Gastrocnemius medialis (tissue), 4 donors: ENCODE measurements around the gene AMBN. TPM values are rescaled to one million over a fixed set of nuclear protein-coding genes. Genes with fewer than 3 reads are reported as not detected.

Source experiments
- ATAC-seq, 2 donors: fragments of 150-250 bp; one replicate each; pipeline ENCODE4 v1.9.1; 2016
- DNase-seq, 2 donors: peaks; one replicate each; pipeline ENCODE4 v3.0.0-alpha.2; 2019
- H3K27ac ChIP-seq, 4 donors: fragments of 200-600 bp; sonication (generic); 1 replicate in 1 of 4; 2 replicates in 3 of 4; pipeline ENCODE4 v1.5.1; 2016 to 2018; ENCODE audit warnings: mild to moderate bottlenecking in 2 of 4, moderate library complexity in 1 of 4
- H3K27me3 ChIP-seq, 3 donors: fragments of 200-600 bp; sonication (generic) in 2 of 3; 1 replicate in 1 of 3; 2 replicates in 2 of 3; pipeline versions ENCODE4 v1.5.1 to v1.6.0; 2016 to 2019; ENCODE audit warnings: mild to moderate bottlenecking in 1 of 3, moderate library complexity in 1 of 3
- H3K36me3 ChIP-seq, 2 donors: fragments of 200-600 bp; sonication (generic) in 1 of 2; one replicate each; pipeline ENCODE4 v1.5.1; 2017 to 2018
- H3K4me1 ChIP-seq, 2 donors: fragments of 200-600 bp; sonication (generic) in 1 of 2; one replicate each; pipeline ENCODE4 v1.5.1; 2016 to 2017; ENCODE audit warnings: mild to moderate bottlenecking in 2 of 2
- H3K4me3 ChIP-seq, 4 donors: fragments of 200-600 bp; sonication (generic) in 3 of 4; 1 replicate in 1 of 4; 2 replicates in 3 of 4; pipeline ENCODE4 v1.5.1; 2016 to 2019; ENCODE audit warnings: mild to moderate bottlenecking in 2 of 4
- H3K9me3 ChIP-seq, 3 donors: fragments of 200-600 bp; sonication (generic) in 2 of 3; 1 replicate in 1 of 3; 2 replicates in 2 of 3; pipeline ENCODE4 v1.5.1; 2016 to 2019
- POLR2A ChIP-seq, 2 donors: fragments of 450-650 bp; IDR thresholded peaks; one replicate each; pipeline ENCODE4 v1.6.1; 2017; ENCODE audit warnings: antibody characterized with exemption in 2 of 2, mild to moderate bottlenecking in 2 of 2, moderate library complexity in 2 of 2
- in situ Hi-C, 4 donors: fragments of 200-750 bp; cut with MboI; loops; one replicate each; pipeline versions ENCODE4 v1.15.0 to v1.8.0; 2017; ENCODE audit warnings: low sequenced_read_pairs in 4 of 4
- intact Hi-C: fragments of 100-400 bp; cut with DNase I; formaldehyde crosslinking; loops from one replicate; pipeline ENCODE4 v1.15.1; 2023; ENCODE audit warnings: low total_unique reads
- total RNA-seq, 4 donors: library from RNA; depleted of rRNA; stranded (reverse); fragments of >200 nt; gene quantifications; one replicate each; pipeline versions ENCODE4 v1.1.0 to v1.2.3, GENCODE V29; 2016
- TF ChIP-seq, protein P1 (sequence below), 5 experiments: fragments of 450-650 bp in 3 of 5; fragments of 200-600 bp in 2 of 5; sonication (generic) in 2 of 5; IDR thresholded peaks in 4 of 5; conservative IDR thresholded peaks in 1 of 5; 1 replicate in 4 of 5; 2 replicates in 1 of 5; pipeline ENCODE4 v1.5.1; 2016 to 2019; ENCODE audit warnings: antibody characterized with exemption in 5 of 5, mild to moderate bottlenecking in 3 of 5, moderate library complexity in 3 of 5

Gene AMBN
- total RNA-seq, 4 donors from 2014 or later, result not detected

DNA sequence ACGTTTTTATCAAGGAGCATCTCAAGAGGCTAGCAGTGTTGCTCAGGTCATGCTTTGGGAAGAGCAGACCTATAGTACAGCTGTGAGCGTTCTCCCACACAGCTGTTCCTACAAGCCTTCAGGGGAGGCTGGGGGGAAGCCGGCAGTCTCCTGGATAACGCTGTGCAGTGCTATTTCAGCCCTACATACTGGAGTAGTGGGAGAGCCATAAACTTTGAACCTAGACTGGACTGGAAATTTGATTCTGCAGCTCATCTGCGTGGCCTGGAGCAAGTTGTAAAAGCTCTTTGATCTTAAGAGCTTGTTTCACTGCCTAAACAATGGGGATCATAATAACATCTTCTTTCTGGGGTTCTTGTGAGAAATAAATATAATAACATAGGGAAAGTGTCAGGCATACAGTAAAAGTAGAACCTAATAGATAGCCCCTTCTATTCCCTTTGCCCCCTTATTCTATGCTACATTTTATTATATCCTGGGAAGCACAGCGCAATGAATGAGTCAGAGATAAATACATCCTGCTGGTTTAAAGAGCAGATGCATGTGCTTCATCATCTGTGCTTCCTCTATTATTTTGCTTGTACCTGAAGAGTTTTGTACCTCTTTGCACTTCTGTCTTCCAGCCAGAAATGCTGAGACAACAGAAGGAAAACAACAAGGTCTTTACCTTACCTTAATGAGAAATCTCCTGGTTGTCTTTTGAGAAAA lies 14.7 kb upstream of the AMBN start:
- H3K4me1 ChIP-seq, result no peaks in the 10 kb centered on the region
- no peak overlapping the region for H3K27ac ChIP-seq
- H3K36me3 ChIP-seq, result no peaks in the 10 kb centered on the region
- H3K4me3 ChIP-seq, result no peak overlapping the region
- H3K9me3 ChIP-seq, result no peaks in the 10 kb centered on the region
- no peak for DNase-seq
- H3K27me3 ChIP-seq, result no peaks in the 10 kb centered on the region
- ATAC-seq, result no peak
- in situ Hi-C loops, result no loop called here
- intact Hi-C loops, result no loop called here
- TF ChIP-seq, protein P1, sequence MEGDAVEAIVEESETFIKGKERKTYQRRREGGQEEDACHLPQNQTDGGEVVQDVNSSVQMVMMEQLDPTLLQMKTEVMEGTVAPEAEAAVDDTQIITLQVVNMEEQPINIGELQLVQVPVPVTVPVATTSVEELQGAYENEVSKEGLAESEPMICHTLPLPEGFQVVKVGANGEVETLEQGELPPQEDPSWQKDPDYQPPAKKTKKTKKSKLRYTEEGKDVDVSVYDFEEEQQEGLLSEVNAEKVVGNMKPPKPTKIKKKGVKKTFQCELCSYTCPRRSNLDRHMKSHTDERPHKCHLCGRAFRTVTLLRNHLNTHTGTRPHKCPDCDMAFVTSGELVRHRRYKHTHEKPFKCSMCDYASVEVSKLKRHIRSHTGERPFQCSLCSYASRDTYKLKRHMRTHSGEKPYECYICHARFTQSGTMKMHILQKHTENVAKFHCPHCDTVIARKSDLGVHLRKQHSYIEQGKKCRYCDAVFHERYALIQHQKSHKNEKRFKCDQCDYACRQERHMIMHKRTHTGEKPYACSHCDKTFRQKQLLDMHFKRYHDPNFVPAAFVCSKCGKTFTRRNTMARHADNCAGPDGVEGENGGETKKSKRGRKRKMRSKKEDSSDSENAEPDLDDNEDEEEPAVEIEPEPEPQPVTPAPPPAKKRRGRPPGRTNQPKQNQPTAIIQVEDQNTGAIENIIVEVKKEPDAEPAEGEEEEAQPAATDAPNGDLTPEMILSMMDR (IDR thresholded peaks at IDR 0.05 in 4 of 5, conservative IDR thresholded peaks at IDR 0.05 in 1 of 5), result no peak
- TF ChIP-seq POLR2A (IDR thresholded peaks at IDR 0.05), result no peak

DNA sequence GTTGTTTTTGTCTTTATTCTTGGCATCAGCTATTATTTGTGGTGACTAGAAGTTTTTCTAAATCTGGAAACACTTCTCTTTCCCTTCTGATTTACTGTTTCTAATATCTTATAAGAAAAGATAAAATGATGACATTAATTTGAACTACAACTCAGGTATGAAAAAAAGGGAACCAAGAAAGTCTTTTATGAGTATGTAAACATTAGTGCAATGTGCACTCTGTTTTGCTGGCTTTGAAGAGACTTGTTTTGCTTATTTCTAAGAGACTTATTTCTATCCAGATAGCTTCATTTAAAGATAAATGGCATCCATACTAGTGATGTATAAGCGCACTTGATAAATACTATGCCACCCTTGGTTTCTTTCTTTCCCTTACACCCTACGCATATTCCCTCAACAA lies 10.1 kb upstream of the AMBN start:
- H3K36me3 ChIP-seq, result no peaks in the 10 kb centered on the region
- TF ChIP-seq POLR2A (IDR thresholded peaks at IDR 0.05), result no peak
- ATAC-seq (no peak), DNase-seq (no peak)
- H3K4me3 ChIP-seq, result no peak overlapping the region
- H3K27me3 ChIP-seq, result no peaks in the 10 kb centered on the region
- H3K4me1 ChIP-seq, result no peaks in the 10 kb centered on the region
- H3K9me3 ChIP-seq, result no peaks in the 10 kb centered on the region
- intact Hi-C loops (no loop called here), in situ Hi-C loops (no loop called here)
- H3K27ac ChIP-seq, result no peak overlapping the region

DNA sequence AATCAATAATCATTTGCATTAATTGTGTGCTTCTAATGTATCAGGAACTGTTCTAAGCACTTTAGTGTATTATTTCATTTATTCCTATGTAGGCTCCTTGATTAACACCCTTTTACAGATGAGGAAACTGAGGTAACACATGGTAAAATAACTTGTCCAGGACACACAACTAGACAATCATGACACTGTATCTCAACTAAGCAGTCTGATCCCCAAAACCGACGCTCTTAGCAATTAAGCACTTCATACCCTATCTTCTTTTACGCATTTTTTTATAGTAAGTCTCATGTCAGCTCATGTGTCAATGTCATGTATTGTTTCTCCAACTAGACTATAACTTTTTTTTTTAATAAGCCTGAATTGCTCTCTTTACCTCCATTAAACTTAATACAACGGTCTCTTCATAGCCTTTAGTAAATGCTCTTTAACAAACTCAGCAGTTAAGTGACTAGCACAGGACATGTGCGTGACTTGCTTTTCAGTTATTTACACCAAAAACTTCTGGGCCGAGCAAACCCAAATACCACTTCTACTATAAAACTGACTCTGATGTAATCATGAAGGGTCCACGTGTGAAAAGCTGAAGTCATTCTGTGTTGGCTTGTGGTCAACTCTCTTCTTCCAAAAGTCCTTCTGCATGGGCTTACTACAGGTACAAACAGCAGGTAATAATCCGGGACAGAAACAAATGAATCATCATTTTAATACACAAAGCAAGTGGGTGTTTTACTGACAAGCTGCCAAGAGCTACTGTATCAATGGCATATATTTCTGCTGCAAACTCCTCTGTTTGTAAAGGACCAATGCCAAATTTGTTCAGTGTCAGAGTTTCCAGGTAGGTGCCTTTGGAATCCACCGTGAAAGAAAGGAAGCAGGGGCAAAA lies 7.9 kb upstream of the AMBN start:
- in situ Hi-C loops (no loop called here), intact Hi-C loops (no loop called here)
- Histone ChIP-seq H3K27me3 (no peaks in the 10 kb centered on the region), H3K4me1 (no peaks in the 10 kb centered on the region), H3K9me3 (no peaks in the 10 kb centered on the region), H3K36me3 (no peaks in the 10 kb centered on the region), H3K4me3 (no peak overlapping the region), H3K27ac (no peak overlapping the region)
- no peak for ATAC-seq
- DNase-seq, result no peak
- TF ChIP-seq POLR2A (IDR thresholded peaks at IDR 0.05), result no peak
- TF ChIP-seq, protein P1 (IDR thresholded peaks at IDR 0.05 in 4 of 5, conservative IDR thresholded peaks at IDR 0.05 in 1 of 5), result no peak

- H3K36me3 ChIP-seq, result no peaks in the 10 kb centered on the region
- no peak overlapping the region for H3K27ac ChIP-seq
- no peaks in the 10 kb centered on the region for H3K27me3 ChIP-seq
- intact Hi-C loops, result no loop called here
- TF ChIP-seq POLR2A (IDR thresholded peaks at IDR 0.05), result no peak
- TF ChIP-seq, protein P1 (IDR thresholded peaks at IDR 0.05 in 4 of 5, conservative IDR thresholded peaks at IDR 0.05 in 1 of 5), result no peak
- ATAC-seq (no peak), DNase-seq (no peak)
- no peaks in the 10 kb centered on the region for H3K9me3 ChIP-seq
- no peak overlapping the region for H3K4me3 ChIP-seq
- no peaks in the 10 kb centered on the region for H3K4me1 ChIP-seq
- in situ Hi-C loops, result no loop called here
These were observed 5.2 kb upstream of the AMBN start for GRCh38 chr4:70586841-70587240.

DNA sequence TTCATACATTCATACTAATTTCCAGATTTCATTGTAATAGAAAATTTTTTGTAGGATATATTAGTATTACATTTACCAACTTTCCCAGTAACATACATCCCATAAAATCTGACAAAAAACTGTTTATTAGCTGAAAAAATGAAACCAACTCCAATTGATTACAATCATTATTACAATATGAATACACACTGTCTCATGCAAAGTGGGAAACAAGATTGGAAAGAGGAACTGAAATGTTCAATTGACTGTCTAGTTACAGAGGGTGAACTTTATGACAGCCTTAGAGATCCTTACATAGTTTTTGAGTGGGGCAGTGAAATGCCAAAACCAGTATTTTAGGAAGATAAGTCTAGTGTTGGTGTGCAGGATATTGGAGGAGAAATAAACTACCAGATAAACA lies 2.3 kb upstream of the AMBN start:
- intact Hi-C loops (no loop called here), in situ Hi-C loops (no loop called here)
- no peaks in the 10 kb centered on the region for H3K36me3 ChIP-seq
- no peaks in the 10 kb centered on the region for H3K27me3 ChIP-seq
- no peak overlapping the region for H3K27ac ChIP-seq
- H3K4me1 ChIP-seq, result no peaks in the 10 kb centered on the region
- ATAC-seq (no peak), DNase-seq (no peak)
- no peak for TF ChIP-seq POLR2A (IDR thresholded peaks at IDR 0.05)
- TF ChIP-seq, protein P1 (IDR thresholded peaks at IDR 0.05 in 4 of 5, conservative IDR thresholded peaks at IDR 0.05 in 1 of 5), result no peak
- no peaks in the 10 kb centered on the region for H3K9me3 ChIP-seq
- H3K4me3 ChIP-seq, result no peak overlapping the region
